ENCODE measurements around the gene PHF21B.

The PHF21B gene

DNA sequence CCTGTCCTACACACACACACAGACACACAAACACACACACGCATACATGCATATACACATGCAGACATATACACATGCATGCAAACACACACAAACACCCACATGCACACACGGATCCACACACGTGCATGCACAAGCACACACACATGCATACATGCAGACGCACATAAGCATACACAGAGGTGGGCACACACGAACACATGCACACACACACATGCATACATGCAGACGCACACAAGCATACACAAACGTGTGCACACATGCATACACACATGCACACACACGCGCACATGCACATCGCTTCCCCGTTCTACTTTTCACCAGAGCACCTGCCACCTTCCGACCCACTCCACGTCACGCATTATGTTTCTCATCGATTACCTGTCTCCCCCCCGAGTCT is 13.2 kb downstream of the PHF21B start:
- TF ChIP-seq, protein P1, sequence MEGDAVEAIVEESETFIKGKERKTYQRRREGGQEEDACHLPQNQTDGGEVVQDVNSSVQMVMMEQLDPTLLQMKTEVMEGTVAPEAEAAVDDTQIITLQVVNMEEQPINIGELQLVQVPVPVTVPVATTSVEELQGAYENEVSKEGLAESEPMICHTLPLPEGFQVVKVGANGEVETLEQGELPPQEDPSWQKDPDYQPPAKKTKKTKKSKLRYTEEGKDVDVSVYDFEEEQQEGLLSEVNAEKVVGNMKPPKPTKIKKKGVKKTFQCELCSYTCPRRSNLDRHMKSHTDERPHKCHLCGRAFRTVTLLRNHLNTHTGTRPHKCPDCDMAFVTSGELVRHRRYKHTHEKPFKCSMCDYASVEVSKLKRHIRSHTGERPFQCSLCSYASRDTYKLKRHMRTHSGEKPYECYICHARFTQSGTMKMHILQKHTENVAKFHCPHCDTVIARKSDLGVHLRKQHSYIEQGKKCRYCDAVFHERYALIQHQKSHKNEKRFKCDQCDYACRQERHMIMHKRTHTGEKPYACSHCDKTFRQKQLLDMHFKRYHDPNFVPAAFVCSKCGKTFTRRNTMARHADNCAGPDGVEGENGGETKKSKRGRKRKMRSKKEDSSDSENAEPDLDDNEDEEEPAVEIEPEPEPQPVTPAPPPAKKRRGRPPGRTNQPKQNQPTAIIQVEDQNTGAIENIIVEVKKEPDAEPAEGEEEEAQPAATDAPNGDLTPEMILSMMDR (IDR thresholded peaks at IDR 0.05; ENCODE audit: extremely low read depth, missing control alignments): no peak

DNA sequence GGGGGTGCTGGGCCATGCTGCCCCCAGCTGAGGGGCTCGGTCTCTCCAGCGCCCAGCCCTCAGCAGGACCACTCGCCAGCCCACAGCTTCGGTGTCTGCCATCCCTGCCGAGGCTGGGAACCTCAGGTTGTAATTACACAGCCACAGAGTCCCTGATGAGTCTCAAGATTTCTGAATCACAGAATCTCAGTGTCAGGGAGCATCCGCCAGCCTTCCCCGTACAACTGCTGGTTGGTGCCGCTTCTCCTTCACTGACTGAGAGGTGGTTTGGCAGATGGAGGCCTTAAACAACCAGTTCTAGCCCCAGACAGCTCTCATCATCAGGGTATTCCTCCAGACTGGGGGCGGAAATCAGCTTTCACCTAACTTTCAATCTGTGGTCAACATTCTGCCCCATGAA is 13.7 kb downstream of the PHF21B start:
- no peak for DNase-seq (ENCODE audit: low spot score)

More for the DNA sequence above, 13.2 kb downstream of the PHF21B start:
- DNase-seq (ENCODE audit: low spot score): no peak

DNA sequence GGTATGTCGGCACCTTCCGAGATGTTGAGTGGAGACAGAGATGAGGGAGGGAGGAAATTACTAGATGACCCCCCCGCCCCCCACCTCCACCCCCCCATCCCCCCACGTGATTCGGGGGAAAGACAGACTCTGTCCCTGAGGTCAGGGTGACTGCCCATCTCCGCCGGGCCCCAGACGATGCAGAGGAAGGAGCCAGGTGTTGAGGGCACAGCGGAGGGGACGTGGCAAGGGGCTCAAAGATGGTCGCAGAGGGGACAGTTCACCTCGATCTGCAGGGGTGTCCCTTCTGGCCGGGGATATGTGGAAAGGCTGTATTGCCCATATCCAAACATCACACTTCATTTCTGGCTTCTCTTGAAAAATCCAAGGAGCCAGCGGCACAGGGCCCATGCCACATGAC is 14.1 kb downstream of the PHF21B start:
- TF ChIP-seq, protein P1 (IDR thresholded peaks at IDR 0.05; ENCODE audit: extremely low read depth, missing control alignments): no peak
- no peak for DNase-seq (ENCODE audit: low spot score)

More for the DNA sequence above, 13.7 kb downstream of the PHF21B start:
- TF ChIP-seq, protein P1 (IDR thresholded peaks at IDR 0.05; ENCODE audit: extremely low read depth, missing control alignments): no peak

DNA sequence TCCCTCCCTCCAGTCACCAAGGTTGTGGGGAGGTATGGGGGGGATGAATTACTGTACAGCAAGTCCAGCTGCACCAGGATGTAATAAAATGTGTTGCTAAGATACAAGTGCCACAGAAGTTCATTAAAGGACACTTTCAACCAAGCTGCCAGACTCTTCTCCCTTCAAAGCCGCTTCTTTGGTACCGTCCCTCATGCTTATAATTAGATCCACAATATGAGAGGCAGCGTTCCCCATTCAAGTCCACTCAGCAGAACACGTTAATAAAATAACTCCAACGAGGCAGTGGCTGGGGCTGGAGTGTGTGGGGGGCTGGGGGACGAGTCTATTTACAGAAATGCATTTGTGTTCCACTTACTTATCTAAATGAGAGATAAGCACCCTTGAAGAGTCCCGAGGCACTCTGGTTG is 14.7 kb downstream of the PHF21B start:
- DNase-seq (ENCODE audit: low spot score): no peak
- TF ChIP-seq, protein P1 (IDR thresholded peaks at IDR 0.05; ENCODE audit: extremely low read depth, missing control alignments): no peak

DNA sequence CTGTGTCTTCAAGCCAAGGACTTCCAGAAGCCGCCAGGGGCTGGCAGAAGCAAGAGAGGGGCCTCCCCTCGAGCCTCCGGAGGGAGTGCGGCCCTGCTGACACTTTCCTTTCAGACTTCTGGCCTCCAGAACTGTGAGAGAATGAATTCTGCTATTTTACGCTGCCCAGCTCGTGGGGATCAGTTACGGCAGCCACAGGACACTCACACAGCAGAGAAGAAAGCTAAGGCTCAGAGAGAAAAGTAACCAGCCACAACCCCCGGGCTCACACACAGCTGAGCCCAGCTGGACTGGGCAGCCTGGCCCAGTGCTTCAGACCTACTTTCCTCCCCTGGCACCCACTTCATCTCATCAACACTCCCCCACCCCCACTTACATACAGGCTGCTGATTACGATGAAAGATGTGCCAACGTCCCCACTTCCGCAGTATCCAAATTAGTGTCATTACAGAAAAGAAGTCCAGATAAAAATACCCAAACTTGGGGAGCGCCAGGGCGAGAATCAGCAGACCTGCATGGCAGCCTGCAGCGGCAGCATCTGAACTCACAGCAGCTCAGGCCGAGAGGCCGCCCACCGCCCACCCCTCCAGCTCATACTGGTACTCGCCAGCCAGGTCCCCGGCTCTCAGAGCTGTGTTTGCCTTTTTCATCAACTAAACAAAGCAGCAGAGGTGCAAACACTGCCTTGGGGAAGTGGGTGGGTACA is 15.3 kb downstream of the PHF21B start:
- no peak for DNase-seq (ENCODE audit: low spot score)
- TF ChIP-seq, protein P1 (IDR thresholded peaks at IDR 0.05; ENCODE audit: extremely low read depth, missing control alignments): no peak

DNA sequence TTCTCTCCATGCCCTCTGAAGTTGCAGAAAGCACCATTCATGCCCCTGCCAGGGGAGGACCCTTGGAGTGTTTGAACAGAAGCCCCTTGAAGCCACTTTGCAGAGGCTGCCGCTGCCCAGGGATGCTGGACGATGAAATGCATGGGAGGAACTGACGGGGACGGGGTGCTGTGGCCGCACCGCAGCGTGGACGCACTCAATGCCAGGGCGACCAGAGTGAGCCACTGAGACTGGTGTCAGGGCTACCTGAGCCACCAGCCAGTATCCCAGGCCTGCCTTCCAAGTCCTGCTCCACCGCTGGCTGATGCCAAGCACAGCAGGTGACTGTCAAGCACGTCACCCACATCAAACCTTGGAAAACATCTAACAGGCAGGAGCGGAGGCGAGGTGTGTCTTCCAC is 17.6 kb downstream of the PHF21B start:
- no peak for DNase-seq (ENCODE audit: low spot score)
- TF ChIP-seq, protein P1 (IDR thresholded peaks at IDR 0.05; ENCODE audit: extremely low read depth, missing control alignments): no peak

DNA sequence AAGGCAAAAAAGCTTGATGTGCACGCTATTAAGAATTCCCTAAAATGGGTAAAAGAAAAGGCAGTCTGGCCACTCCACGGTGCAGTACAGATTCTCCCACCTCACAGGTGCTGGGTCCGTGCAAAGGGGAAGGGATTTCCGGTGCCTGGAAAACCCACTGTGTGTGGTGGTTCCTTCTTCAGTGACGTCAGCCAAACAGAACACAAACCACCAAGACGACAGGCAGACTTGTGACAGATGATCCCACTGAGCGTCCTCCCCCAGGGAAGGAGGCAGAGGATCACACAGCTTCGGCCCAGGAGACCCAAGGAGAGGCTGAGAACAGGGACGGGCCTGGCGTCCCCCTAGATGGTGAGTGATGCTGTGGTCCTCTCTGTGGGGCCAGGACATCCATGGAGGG is 18.6 kb downstream of the PHF21B start:
- TF ChIP-seq, protein P1 (IDR thresholded peaks at IDR 0.05; ENCODE audit: extremely low read depth, missing control alignments): no peak
- no peak for DNase-seq (ENCODE audit: low spot score)

All from GM20000 (cell line).